GM18907 (cell line): ENCODE results near the gene JAGN1.
"Not testable (repeated sequence)": the region's sequence is repeated elsewhere in the genome, so short reads cannot be mapped to it uniquely, and the experiment has no call there.

Experiments
- ATAC-seq: cut with Tn5 transposase; IDR thresholded peaks from one replicate; pipeline ENCODE4 v1.9.1; 2021; ENCODE audit warnings: mild to moderate bottlenecking, moderate library complexity; ENCODE audit not compliant: unreplicated experiment

Gene JAGN1

DNA sequence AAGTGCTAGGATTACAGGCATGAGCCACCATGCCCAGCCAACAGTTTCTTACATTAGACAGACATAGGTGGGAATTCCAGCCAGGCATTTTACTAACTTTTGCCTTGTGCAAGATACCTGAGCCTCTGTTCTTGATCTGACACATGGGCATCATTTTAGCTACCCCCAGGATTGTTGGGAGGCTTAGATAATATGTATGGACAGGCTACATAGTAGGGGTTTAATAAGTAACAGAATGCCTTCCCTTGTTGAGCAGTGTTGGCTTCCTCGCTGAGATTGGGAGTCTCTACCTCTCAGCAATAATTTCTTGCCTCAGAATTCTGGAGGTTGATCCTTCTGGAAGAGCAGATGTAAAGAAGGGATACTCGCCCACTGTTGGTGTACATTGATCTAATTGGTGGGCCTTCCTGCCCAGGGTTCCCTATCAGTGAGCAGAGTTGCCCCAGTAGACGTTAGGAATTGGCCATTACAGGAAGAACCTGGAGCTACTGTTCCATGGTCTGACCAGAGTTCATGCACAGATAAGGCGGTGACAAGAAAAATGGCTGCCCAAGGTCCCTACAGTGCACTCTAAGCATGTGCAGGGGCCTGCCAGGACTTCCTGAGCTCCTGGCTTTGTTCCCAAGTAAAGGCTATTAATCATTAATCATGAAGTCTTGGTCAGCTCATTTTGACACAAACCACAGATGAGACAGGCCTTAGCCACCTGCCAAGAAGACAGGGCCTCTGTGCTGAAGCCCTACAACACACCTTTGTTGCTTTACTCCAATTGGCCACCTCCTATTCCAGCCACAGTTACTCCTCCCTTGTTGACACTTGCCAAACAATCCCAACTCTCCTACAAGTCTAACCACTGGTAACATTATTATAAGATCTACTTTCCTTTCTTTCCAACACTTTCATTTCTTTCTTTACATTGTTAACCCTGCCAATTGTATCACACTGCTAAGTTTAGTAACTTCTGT is 7.3 kb downstream of the JAGN1 start:
- peak; percentile 56 for ATAC-seq

- ATAC-seq, result no peak
Measured at GRCh38 chr3:9898467-9899241, 8.2 kb downstream of the JAGN1 start.

DNA sequence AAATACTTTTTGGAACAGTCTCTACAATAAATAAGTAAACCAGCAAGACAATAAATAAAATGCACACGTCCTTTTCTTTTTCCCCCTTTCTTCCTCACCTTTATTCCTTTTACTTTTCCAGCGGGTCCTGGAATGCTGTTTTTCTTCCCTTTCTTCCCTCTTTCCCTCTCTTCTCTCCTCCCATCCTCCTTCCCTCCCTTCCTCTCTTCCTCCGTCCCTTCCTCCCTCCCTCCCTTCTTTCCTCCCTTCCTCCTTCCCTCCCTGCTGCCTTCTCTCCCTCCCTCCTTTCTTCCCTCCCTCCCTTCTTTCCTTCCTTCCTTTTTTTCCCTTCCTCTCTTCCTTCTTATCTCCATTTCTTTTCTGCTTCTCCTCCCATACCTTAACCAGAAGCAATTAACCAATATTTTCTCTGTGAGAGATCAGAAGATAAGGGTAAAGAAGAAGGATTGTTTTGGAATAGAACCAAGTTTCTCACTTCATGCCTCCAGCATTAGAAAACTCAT is 8.9 kb downstream of the JAGN1 start:
- no peak for ATAC-seq

DNA sequence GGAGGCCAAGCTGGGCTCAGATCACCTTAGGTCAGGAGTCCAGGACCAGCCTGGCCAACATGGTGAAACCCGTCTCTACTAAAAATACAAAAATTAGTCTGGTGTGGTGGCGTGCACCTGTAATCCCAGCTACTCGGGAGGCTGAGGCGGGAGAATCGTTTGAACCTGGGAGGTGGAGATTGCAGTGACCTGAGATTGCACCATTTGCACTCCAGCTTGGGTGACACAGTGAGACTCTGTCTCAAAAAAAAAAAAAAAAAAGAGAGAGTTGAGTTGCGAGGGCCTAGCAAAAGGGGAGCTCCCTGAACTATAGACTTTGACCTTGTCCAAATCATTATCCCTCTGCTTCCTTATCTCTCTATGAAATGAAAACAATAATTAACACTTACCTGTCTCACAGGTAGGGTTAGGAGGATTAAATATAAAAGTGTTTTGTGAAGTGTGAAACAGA is 10.6 kb downstream of the JAGN1 start:
- not testable (repeated sequence) for ATAC-seq

- no peak for ATAC-seq
Measured at GRCh38 chr3:9901967-9902366, 11.6 kb downstream of the JAGN1 start.

- ATAC-seq, result no peak
Measured at GRCh38 chr3:9902372-9903237, 12.2 kb downstream of the JAGN1 start, which contains the start of gene IL17RE. Gene IL17RE, plus strand, starts transcription at chr3:9902848. Its CDS starts 85 bp downstream, at chr3:9902933.

DNA sequence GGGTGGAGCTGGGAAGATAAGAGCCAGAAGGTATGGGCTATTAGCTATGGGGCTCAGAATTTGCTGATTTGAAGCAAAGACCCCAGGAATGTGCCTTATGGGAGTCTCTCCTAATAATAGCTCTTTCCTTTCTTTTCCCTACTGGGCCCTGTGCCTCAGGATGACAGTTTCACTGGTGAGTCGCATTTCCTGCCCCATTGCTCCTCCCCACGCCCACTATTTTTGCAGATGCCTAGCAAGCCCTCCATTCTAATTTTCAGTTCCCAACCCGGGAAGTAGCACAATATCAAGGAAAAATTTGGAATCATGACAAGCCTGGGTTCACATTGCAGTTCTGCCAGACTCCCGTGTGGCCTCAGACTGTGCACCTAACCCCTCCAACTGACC is 12.8 kb downstream of the JAGN1 start:
- ATAC-seq, result no peak

GRCh38 chr3:9903904-9904303 is 13.5 kb downstream of the JAGN1 start:
- no peak for ATAC-seq

DNA sequence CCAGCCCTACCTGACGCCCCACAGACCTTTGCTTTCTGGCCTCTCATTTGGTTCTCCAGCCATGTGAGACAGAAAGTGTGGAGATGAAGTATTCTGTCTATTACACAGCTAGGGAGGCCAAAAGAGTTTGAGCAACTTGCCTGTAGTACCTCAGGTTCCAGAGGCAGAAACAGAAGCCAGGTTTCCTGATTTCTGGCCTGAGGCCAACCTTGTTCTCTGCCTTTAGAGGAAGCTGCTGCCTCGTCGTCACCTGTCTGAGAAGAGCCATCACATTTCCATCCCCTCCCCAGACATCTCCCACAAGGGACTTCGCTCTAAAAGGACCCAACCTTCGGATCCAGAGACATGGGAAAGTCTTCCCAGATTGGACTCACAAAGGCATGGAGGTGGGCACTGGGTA is 16.1 kb downstream of the JAGN1 start:
- no peak for ATAC-seq

GRCh38 chr3:9908286-9908685 is 17.9 kb downstream of the JAGN1 start:
- no peak for ATAC-seq

DNA sequence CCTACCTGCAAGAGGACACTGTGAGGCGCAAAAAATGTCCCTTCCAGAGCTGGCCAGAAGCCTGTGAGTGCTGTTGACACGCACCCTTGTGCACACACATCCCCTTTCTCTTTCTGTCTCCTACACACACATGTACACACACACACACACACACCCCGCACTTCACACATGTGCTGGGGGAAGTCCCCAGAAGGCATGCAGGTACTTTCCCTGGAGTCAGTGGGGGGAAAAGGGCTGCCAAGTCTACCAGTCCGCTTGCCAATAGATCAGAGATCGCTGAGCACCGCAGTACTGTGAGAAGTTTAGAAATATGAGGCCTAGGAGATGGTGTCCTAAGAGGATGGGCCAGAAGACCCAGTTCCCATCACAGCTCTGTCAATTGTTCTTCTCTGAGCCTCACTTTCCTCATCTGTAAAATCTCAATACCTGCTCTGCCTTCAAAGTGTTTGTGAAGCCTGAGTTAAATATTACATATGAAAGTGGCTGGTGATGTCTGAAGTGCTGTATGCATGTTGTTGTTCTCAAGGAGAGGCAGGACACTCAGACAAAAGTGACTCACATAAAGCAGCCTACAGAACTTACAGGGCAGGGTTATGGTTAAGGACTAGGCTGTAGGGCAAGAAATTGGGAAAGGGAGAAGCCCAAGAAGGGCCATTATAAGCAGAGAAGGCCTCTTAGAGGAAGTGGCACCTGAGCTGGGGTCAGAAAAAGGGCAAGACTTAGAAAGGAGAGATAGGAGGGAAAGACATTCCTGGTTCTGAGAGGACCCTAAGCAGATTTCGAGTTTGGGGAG is 19.0 kb downstream of the JAGN1 start:
- no peak for ATAC-seq

GRCh38 chr3:9911863-9912262 is 21.5 kb downstream of the JAGN1 start:
- ATAC-seq, result no peak

DNA sequence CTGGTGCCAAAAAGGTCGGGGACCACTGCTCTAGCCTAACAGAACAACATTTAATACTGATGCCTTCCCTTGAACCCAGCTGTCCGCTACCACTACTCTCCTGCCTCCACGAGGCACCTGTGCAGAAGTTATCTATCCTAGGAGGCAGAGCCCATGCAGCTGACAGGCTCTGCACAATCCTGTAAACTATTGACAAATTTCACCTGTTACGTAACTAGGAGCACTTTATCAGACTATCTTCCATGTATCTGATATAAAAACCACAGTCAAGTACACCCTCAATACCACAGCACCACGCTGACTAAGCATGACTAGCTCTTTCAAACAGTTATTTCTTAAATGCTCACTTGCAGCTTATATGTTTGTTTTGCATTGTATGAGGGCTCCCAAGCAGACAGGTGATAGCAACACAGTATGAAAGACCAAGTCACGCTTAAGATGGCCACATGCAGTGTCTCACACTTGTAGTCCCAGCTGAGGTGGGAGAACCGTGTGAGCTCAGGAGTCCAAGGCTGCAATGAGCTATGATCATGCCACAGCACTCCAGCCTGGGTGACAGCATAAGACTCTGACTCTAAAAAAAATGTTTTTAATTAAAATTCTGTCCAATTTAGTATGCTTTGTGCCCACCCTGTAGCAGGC is 22.0 kb downstream of the JAGN1 start:
- no peak for ATAC-seq

DNA sequence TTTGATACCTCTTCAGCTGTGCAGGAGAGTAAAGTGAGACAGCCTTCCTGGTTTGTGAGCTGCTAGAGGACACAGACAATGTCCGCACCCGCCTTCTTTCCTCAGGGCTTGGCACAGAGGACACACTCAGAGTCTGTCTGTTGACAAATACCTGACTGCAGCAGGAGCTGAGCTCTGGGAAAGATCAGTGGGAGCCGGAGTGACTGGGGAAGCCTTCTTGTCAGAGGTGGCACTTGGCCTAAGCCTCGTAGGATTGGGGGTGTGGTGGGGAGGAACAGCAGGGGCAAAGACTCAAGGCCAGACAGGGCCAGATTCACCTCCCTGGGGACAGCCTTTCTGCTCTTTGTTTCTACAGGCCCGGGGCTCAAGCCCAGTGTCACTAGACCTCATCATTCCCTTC is 23.2 kb downstream of the JAGN1 start:
- no peak for ATAC-seq

GRCh38 chr3:9914011-9914410 is 23.6 kb downstream of the JAGN1 start:
- ATAC-seq, result no peak

- ATAC-seq, result no peak
Measured at GRCh38 chr3:9914559-9915253, 24.3 kb downstream of the JAGN1 start.

- ATAC-seq, result peak; percentile 43
Measured at GRCh38 chr3:9915254-9916141, 25.1 kb downstream of the JAGN1 start.

DNA sequence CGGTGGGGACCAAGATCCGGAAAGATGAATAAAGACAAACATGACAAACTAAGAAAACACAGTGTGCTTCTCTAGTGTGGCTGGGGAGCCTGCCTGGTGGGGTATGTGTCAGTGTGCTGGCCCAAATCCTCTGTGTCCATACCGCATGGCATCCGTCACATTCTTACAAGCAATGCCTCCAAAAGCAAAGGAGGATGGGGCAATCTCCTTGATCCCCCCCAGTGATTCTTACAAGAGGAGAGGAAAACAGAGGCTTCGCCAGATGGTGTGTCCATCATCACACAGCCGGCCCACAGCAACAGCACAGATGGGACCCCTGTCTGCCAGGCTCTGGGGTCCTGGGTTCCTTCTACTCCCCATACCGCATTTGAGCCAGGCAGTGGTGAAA is 25.9 kb downstream of the JAGN1 start:
- no peak for ATAC-seq
